H1 (cell line): Measurements from ENCODE around the gene COMT.

Source experiments
- BRCA1 ChIP-seq: IDR thresholded peaks from 2 replicates; pipeline ENCODE4 v1.6.1; 2012; ENCODE audit warnings: low read depth, low read length, improper control_type of control experiment
- CEBPB ChIP-seq: IDR thresholded peaks from 2 replicates; pipeline ENCODE4 v1.6.1; 2012; ENCODE audit warnings: low read depth, low read length
- CREB1 ChIP-seq: IDR thresholded peaks from 2 replicates; pipeline ENCODE4 v1.6.1; 2012; ENCODE audit warnings: inconsistent platforms
- EZH2 ChIP-seq: fragments of 200-600 bp; sonication (generic); IDR thresholded peaks from 2 replicates; pipeline ENCODE4 v1.7.1; 2012; ENCODE audit warnings: low read depth, mild to moderate bottlenecking, moderate library complexity, low read length, inconsistent platforms; ENCODE audit not compliant: severe bottlenecking
- GTF2F1 ChIP-seq: IDR thresholded peaks from 2 replicates; pipeline ENCODE4 v1.6.1; 2012; ENCODE audit warnings: low read depth, low read length, improper control_type of control experiment, borderline replicate concordance
- KDM4A ChIP-seq: IDR thresholded peaks from one replicate; pipeline ENCODE4 v1.7.1; 2012; ENCODE audit warnings: low read depth, mild to moderate bottlenecking, moderate library complexity, low read length, inconsistent platforms; ENCODE audit not compliant: severe bottlenecking
- POLR2A ChIP-seq, 2 experiments: IDR thresholded peaks; 1 replicate in 1 of 2; 2 replicates in 1 of 2; pipeline ENCODE4 v1.6.1; 2011; ENCODE audit warnings: low read depth in 2 of 2, low read length in 2 of 2, mild to moderate bottlenecking in 2 of 2; ENCODE audit errors: control extremely low read depth in 1 of 2
- POLR2AphosphoS5 ChIP-seq: IDR thresholded peaks from 2 replicates; pipeline ENCODE4 v1.6.1; 2011; ENCODE audit warnings: low read depth, low read length
- SIN3A ChIP-seq, 2 experiments: IDR thresholded peaks in 1 of 2; conservative IDR thresholded peaks in 1 of 2; 2 replicates each; pipeline ENCODE4 v1.6.1; 2011 to 2012; ENCODE audit warnings: low read length in 2 of 2, improper control_type of control experiment in 1 of 2, low read depth in 1 of 2, mild to moderate bottlenecking in 1 of 2
- TF ChIP-seq, protein P1 (sequence below), 3 experiments: IDR thresholded peaks; 1 replicate in 2 of 3; 2 replicates in 1 of 3; pipeline versions ENCODE4 v1.5.1 to v1.6.1; 2011; ENCODE audit warnings: low read length in 3 of 3, mild to moderate bottlenecking in 3 of 3, inconsistent platforms in 2 of 3, low read depth in 1 of 3, moderate library complexity in 1 of 3; ENCODE audit not compliant: insufficient read depth in 1 of 3; ENCODE audit errors: control extremely low read depth in 1 of 3

DNA sequence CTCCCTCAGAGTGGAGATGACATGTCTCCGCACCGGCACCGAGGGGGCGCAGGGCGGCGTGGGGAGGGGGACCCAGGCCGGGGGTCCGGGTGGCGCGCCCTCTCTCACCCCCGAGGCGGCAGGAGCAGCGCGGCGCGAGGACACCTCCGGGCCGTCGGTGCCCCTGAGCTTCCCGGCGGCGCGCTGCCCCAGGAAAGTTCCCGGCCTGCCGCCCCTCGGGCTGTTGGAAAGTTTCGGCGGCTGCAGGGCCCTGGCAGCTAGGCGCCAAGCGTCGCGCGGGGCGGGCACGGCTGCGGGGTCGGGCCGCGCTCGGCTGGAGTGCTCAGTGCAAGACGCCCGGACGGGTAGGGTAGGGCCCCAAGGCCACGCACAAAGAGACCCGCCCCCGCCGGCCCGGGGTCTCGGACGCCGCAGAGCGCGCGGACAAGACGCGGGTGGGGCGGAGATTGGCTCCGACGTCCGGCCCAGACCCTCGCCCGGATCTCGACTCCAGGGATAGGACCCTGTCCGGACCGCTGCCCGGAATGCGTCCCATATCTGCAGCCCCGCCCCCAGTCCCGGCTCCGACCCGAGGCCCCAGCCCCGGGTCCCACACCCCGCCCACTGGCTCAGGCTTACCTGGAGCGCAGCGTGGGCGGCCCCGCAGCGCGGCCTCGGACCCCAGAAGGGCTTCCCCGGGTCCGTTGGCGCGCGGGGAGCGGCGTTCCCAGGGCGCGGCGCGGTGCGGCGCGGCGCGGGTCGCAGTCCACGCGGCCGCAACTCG lies 74.6 kb downstream of the COMT start:
- TF ChIP-seq, protein P1, sequence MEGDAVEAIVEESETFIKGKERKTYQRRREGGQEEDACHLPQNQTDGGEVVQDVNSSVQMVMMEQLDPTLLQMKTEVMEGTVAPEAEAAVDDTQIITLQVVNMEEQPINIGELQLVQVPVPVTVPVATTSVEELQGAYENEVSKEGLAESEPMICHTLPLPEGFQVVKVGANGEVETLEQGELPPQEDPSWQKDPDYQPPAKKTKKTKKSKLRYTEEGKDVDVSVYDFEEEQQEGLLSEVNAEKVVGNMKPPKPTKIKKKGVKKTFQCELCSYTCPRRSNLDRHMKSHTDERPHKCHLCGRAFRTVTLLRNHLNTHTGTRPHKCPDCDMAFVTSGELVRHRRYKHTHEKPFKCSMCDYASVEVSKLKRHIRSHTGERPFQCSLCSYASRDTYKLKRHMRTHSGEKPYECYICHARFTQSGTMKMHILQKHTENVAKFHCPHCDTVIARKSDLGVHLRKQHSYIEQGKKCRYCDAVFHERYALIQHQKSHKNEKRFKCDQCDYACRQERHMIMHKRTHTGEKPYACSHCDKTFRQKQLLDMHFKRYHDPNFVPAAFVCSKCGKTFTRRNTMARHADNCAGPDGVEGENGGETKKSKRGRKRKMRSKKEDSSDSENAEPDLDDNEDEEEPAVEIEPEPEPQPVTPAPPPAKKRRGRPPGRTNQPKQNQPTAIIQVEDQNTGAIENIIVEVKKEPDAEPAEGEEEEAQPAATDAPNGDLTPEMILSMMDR (IDR thresholded peaks at IDR 0.05; ENCODE audit: control extremely low read depth in 1 of 3, insufficient read depth in 1 of 3, low read depth in 1 of 3, low read length in 3 of 3) = no peak
- TF ChIP-seq KDM4A (peak; percentile 57), GTF2F1 (no peak), POLR2AphosphoS5 (no peak), SIN3A (conservative IDR thresholded peaks at IDR 0.05 in 1 of 2, IDR thresholded peaks at IDR 0.05 in 1 of 2; ENCODE audit: low read depth in 1 of 2, low read length in 2 of 2) (peak in 1 of 2 experiments; percentile 20; a peak in 1 of 4 replicates), POLR2A (IDR thresholded peaks at IDR 0.05; ENCODE audit: control extremely low read depth in 1 of 2, low read depth in 2 of 2, low read length in 2 of 2) (no peak), CREB1 (no peak), EZH2 (no peak), BRCA1 (no peak), CEBPB (no peak)
